HS-27A (cell line): ENCODE data around the gene KCNMA1.
"Not testable (repeated sequence)": the region's sequence is repeated elsewhere in the genome, so short reads cannot be mapped to it uniquely, and the experiment has no call there.

Source experiments
- DNase-seq: peaks from one replicate; pipeline ENCODE4 v3.0.0-alpha.2; 2012; ENCODE audit warnings: low read depth, missing footprints

The KCNMA1 gene

DNA sequence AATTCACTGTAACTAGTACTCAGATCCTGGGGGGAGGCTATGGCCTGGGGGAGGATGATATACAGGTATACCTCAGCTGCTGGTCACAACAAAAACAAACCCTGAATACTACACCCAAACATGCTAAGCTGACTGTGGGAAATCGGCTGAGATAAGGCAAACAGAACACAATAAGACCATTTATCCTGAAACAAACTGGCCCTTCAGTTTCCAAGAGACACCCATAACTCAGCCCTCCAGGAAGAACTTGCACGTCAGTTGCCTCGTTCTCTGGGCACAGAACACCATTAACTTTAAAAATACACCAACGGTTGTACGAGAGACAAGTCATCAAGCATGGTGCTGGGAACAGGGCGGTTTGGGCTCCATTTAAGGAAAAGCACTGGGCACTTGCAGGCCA lies 24.1 kb upstream of the KCNMA1 start:
- no peak for DNase-seq

DNA sequence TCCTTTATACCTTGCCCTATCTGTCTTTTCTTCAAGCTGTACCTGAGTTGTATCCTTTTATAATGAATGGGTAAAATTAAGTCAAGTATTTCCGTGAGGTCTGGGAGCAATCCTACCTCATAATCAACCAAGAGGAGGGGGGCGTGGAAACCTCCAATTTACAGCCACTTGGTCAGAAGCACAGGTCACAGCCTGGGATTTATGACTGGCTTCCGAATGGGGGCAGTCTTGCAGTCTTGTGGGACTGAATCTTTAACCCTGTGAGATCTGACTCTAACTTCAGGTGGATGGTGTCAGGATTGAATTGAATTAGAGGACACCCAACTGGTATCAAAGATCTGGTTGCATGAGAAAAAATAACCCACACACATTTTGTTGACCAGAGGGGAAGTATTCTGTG lies 23.5 kb upstream of the KCNMA1 start:
- DNase-seq, result no peak

DNA sequence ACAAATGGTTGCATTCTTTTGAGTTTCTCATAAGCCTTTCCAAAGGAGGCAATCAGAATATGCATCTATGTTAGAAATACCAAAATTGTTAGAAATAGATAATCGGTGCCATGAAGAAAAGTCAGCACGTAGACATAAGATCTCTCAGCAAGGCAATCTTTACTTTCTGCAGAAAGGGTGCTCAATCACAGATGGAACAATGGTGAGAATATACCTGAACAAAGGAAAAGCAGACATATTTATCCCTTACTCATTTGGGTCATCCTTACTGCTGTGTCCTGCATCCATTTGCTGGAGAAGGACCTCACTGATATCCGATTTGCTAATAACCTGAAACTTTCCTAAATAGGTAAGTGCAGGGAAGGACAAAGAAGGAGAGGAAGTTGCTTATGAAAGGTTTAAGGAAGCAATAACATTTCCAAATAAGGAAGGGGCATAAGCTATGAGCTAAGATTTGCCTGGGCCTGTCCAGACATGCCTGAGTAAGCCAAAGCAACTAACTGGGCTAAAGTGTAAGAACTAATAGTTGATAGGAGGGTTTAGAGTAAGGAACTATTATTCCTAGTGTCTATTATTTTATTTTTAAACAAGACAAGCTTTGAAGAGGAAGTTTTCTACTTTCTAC lies 21.6 kb upstream of the KCNMA1 start:
- not testable (repeated sequence) for DNase-seq

DNA sequence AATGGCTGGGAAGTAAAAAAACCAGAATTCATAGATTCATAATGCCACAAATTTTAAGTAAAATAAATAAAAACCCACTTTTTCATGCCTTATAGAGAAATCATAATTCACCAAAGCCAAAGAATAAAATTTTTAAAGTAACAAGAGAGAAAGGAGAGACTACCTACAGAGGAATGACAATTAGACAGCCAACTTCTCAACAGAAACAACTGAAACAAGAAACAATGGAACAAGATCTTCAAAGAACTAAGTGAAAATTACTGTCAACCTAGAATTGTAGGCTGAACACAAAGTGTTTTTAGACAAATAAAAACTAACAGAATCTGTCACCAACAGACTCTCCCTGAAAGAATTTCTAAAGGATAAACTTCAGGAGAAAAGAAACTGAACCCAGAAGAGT lies 15.6 kb upstream of the KCNMA1 start:
- DNase-seq, result no peak

DNA sequence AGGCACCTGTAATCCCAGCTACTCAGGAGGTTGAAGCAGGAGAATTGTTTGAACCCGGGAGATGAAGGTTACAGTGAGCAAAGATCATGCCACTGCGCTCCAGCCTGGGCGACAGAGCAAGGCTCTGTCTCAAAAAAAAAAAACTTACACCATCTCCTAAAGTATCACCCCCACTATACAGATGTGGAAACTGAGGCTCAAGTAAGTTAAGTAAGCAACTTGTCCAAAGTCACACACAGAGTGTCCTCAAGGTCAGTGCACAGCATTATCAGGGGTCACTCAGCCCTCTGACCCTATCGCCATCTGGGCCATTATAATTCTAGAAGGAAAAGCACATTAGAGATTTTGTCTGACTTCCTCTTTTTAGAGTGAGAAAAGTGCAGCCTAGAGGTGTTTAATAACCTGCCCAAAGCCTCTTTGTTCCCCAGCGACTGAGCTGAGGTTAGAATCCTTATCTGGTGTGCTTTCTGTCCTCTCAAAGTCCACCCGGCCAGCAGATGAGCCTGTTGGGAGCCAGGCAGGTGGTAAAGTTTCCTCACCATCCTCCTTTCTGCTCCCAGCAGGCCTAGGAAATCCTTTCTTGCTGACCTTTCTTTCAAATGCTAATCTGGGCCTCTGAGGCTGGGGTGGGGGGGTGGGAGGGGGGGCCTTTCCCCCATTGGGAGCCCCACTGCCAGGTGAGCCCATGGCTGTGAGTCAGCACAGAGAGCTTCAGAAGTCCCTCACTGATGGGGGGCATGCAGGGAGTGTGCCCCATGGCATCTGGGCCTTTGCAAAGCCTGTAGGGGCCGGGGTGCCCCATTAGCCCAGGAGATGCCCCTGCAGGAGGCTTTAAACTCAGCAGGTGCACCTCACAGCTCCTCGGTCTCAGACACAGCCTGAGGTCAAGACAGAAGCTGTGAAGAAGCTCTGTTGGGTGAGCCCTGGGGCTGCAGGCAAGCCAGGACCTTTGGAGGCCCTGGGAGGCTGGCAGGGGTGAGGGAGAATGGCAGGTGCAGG lies 12.0 kb upstream of the KCNMA1 start:
- DNase-seq, result no peak

DNA sequence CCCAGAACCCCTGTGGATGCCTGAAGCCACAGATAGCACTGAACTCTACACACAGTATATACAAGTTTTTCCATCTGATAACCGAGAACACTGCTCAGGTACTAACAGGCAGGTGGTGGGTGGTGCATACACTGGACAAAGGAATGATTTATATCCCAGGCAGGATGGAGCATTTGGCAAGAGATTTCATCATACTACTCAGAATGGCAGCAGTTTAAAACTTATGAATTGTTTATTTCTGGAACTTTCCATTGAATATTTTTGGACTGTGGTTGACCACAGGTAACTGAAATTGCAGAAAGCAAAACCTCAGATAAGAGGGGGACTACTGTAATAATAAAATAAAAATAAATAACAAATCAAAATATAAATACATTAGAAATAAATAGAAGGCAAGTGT lies 10.9 kb upstream of the KCNMA1 start:
- no peak for DNase-seq

DNA sequence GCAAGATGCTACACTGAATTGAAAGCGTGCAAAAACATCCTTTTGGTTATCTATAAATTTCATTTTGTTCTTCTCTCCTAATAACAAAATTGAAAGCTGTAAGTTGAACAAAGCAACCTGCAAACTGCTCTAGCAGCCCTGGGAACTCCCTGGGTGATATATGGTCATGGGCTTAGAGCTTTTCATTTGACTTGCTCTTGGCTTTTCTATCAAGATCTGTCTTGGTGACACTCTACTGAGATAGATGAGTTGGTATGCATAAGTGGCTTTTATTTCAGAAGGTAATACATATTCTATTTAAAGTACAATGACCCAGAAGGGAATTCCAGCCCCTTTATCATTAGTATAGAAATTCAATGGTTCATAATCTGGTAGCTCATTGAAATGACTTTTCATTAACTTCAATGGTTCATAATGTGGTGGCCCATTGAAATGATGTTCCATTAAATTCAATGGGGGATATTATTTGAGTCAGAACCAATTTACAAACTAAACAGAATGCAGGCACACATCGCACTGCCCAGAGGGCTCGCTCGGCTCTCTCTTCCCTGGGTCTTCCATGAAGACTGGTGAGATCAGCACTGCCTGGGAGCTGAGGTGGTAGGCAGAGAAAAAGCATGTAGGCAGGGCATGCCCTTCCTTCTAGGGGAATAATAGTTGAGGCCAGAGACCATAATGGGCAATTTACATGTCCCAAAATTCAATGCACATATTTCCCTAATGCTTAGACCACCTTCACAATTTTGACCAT lies 10.1 kb upstream of the KCNMA1 start:
- no peak for DNase-seq

DNA sequence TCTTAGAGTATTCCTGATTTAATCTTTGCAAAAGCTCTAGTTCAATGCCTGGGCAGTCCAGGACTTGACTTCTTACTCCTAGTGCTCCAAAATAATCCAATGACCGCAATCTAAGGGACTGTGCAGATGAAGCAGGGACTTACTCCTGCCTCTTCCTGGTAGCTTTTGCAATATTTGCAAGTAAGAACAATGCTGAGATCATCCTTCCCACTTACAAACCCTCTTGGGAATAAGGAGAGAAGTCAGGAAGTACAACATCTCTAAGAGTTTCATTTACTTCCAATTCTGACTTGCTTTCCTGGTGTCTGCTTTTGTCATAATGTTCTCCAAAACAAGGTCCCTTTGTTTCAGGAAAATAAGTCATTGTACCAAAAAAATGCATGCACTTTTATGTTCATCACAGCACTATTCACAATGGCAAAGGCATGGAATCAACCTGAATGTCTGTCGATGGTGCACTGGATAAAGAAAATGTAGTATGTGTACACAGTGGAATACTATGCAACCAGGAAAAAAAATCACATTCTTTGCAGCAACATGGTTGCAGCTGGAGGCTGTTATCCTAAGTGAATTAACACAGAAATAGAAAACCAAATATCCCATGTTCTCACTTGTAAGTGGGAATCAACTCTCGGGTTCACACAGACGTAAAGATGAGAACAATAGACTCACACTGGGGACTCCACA lies 7.1 kb upstream of the KCNMA1 start:
- DNase-seq, result no peak

DNA sequence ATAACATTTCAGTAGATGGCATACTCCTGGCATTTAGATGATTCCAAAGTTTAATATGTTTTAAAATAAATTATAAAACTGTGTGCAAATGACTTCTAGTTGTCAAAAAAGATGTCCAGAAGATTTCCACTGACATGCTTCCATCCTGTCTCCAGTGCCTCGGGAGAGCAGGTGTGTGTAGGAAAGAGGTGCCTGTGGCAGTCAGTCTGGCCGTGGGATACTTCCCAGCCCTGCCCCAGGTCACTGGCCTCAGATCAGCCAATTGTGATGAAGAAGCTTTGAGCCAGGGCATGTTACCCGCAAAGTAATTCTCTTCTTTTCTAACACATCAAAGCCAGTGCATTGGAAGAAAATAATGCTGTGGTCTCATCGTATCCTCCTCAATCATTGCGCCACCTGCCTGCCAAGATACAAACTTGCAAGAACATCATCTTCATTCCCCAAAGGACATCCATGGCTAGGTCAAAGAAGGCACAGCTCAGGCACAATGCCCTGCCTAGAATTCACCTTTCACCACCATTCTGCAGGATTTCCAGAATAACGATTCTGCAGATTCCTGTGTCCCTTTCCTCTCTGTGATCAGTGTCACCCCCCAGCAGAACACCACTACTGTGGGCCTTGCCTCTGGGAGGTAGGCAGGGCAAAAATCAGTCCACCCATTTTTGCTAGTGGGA lies 6.3 kb upstream of the KCNMA1 start:
- no peak for DNase-seq

DNA sequence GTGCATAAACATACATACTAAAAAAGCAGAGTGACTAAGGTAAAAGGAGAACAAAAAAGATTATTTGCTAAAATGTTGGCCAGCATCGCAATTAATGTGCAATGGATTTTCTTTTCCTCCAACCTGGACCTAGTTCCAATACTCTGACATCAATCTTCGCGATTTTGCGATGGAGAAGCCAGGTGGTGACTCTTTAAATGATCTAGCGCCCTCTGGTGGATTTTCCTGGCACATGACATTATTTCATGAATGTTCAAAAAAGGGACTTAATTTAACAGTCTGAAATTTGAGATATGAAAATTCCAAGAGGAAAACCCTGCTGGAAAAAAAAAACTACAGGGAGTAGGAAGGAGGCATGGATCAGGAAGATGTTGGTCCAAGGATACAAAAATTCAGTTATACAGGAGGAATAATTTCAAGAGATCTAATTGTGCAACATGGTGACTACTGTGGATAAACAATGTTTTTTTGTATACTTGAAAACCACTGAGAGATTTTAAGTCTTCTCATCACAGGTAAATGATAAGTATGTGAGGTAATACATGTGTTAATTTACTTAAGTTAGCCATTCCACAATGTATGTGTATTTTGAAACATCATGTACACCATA lies 4.3 kb upstream of the KCNMA1 start:
- DNase-seq, result peak; percentile 41

DNA sequence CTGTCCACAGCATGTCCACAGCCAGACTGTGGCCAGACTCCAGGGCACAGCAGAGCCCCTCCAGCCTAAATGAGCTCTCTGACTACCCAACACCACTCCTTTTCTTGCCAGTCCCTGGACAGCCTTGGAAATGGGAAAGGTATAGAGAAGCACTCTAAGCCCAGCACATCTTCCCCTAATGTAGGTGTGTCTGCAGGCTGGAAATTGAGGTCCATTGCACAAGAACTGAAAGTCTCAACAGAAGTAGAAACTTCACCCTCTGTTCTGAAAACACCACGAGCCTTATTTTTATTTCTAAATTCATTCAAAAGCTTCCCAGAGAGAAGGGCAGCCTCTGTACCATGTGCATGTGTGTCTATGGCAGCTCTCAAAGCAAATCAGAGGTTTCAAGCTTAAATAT lies 3.7 kb upstream of the KCNMA1 start:
- no peak for DNase-seq

DNA sequence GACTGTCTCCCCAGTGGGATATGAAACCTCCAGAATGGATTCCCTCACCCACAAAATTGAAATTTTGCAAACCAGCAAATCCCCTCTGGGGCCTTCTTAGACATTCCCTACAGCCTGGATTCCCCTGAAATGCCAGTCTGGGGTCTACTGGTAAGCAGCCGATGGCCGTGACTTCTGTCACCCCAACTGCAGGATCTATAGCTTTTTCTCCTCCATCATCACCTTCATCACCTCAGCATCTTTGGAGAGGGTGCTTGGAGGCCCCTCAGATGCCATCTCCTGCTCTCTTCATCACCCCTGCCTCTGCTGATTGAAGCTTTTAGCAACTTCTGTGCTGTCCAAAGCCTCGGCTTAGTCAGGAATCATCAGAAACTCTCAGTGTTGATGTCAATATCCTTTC lies 2.6 kb upstream of the KCNMA1 start:
- no peak for DNase-seq

DNA sequence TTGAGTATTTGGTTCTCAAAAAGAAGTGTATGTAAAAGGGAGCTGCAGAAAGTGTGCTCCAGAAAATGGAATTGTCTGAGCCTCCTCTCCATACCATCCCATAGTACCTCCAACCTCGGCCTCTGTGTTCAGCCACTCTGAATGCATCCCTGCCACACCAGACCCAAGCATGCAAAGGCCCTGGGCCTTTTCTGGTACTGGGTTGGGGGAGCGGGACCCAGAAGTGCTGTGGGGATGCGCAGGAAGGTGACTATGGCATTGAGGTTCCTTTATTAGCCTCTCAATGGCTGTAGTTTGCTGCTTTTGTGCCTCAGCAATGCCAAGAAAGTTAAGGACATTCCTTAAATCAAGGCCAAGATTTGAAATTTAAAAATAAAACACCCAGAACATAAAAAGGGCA lies 2.1 kb upstream of the KCNMA1 start:
- no peak for DNase-seq

DNA sequence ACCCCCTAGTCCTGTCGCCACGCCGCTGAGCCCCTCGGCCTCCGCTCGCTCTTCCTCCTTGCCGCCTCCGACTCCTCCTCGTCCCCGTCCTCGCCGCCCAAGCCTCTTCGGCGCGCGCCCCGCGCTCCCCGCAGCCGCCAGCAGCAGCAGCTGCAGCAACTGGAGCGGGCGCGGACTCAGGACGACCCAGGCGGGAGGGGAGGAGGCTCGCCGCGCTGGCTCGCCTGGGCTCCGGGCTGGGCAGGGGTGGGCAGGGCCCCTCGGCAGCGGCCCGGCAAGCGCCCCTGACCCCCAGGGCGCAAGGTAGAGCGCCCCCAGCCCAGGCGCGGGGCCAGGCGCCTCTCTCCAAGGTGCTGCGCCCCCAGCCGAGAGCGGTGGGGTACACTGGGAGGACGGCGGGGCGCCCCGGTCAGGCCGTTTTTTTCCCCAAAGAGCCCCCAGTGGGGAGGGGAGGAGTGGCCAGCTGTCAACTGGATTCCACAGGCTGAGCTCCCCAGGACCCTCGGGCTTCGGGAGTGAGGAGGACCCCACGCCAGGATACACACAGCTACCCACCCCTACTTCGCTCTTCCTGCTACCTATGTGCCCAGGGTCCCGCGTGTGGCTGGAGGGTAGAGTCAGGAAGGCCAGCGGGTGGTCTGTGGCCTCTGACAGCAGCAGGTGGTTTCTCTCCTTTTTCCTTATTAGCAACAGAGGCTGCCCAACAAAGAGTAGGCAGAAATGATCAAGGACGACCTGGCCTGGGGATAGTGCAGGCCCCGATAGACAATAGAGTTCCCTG lies 903 bp upstream of the KCNMA1 start:
- no peak for DNase-seq

DNA sequence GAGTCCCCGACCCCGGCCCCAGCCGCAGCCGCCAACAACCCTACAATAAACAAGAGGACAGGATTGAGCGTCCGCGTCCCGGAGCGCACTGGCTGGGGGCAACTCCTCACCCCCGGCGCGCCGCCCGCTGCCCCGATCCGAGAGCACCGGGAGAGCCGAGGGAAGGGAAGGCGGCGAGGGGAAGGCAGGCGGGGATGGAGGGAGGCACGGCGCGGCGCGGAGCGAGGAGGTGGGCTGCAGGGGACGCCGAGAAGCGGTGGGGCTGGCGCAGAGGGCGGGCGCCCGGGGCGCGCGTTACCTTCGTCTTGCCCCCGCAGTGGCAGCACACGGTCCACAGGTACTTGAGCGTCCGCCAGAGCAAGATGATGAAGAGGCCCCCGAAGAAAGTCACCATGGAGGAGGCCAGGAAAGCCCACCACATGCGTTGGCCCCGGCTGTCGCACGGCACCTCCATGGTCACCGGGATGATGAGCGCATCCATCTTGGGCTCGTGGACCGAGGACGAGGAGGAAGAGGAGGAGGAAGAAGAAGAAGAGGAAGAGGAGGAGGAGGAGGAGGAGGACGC lies 559 bp downstream of the KCNMA1 start:
- DNase-seq, result no peak

DNA sequence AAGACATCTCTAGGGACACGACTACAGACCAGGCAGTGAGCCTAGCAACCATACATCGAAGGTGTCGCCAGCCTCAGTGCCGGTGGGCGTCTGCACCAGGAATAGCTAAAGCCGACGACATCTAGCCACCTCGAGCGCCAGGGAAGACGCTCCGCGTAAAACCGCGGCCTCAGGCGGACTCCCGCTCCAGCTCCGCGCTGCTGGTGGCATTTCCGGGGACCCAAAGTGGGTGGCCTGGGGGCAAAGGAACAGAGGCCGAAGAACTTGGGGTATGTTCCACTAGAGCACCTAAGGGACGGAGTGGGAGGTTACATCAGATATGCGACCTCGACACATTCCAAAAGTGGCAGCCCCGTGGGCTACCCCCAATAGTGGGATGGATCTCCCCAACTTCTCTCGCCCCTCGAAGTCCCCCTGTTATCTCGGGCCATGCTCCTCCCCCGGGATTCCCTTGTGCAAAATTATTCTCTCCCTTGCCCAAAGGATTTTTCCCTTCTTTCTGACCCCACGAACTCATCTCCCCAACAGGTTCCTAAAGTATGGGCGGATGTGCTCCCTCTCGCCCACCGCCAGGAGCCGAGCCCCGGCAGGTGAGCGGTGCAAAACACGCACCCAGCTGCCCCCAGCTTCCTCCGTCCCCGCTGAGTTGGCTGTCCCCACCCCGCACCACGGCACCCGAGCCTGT lies 1.2 kb downstream of the KCNMA1 start:
- DNase-seq, result no peak

DNA sequence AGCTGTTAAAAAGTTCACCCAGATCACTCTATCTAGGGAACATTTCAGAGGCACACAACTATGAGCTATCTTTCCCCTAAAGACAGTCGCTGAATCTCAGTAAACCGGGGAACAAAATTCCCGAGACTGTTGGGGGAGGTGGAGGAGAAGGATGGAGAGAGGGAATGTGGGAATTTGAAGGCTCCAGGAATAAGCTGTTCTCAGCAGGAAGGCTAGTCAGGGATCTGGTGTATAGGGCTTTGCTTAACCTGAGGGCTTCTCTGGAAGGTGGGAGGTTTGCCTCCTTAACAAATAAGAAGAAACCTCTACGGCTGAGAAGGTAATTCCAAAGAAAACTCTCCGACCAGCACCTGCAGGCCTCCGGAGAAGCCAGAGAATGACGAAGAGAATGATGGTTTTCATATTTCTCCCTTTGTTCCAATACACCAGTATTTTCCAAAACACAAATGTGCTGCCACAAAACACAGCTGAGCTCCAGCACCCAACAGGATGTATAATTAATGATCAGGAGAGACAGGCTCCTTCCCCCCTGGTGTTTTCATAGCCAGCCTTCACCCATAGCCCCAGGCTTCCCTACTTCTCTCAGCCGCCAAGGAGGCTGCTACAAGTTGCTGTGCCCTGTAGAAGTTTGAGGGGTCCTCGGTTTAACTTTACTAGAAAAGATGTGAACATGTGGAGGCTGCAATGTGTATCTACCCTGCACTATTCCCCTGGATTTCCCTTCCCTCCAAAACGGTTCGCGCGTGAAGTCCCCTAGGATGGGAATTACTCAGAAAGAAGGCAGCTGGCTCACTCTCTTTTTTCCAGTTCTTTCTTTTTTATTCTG lies 2.0 kb downstream of the KCNMA1 start:
- DNase-seq, result no peak

DNA sequence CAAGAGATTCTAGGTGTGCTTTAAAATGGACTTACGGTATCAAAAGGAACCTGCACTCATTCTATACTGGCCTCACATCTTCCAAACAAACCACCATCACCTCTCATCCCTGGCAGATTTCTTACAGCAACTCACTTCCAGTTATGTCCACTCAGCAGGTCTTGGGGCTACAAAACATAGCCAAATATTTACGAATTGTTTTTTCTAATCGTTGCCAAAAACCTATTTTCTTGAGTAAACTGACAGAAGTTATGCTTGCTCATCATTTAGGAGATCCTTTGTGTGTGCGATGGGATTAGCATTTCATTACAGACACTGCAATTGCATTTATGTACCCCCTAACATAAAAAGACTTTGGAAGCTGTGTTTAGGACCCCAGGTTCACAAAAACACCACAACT lies 2.7 kb downstream of the KCNMA1 start:
- no peak for DNase-seq

DNA sequence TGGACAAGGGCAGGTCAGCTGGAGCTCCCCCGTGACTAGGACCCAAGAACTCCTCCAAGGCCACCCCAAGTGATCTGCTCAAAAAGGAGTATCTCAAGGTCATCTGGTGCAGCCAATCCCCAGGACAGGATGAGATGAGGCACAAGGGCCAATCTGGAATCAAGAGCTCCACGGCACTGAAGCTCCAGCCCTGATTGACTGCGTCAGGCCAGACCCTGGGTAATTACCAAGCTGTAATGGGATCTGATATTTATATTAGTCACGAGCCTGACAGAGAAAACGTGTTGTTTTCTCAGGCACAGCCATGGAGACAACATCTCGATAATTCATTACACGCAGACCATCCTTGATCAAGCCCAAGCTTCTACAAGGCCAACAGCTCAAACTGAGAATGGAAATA lies 4.2 kb downstream of the KCNMA1 start:
- no peak for DNase-seq
